Activated CD4-positive, alpha-beta T cell treated with anti-CD3 and anti-CD28 coated beads, Interleukin-2, amount 10 ng/mL, durations not matched to agents 7 days and 5 days (primary cell): ENCODE data around the gene PGLYRP4. TPM values are rescaled to one million over a fixed set of nuclear protein-coding genes. Genes with fewer than 3 reads are reported as not detected.

ENCODE experiments used
- CTCF ChIA-PET: fragments of 350-600 bp; sonication (Branson Sonifier 250); formaldehyde crosslinking; loops from one replicate; lab custom pipeline; 2021; ENCODE audit warnings: antibody characterized with exemption; lab: Charles Lee
- POLR2A ChIA-PET: fragments of 350-600 bp; sonication (Branson Sonifier 250); formaldehyde crosslinking; loops from one replicate; lab custom pipeline; 2021; ENCODE audit warnings: antibody characterized with exemption; lab: Charles Lee
- DNase-seq: peaks from one replicate; pipeline ENCODE4 v3.0.0-alpha.2; 2020
- H3K27ac Mint-ChIP-seq: one replicate; pipeline ENCODE4 v1.8.0; 2021; ENCODE audit warnings: mild to moderate bottlenecking, moderate library complexity, mixed read lengths
- H3K27me3 Mint-ChIP-seq: one replicate; pipeline ENCODE4 v1.8.0; 2021; ENCODE audit warnings: mixed read lengths
- H3K36me3 Mint-ChIP-seq: one replicate; pipeline ENCODE4 v1.8.0; 2021; ENCODE audit warnings: low read depth, mixed read lengths
- H3K4me1 Mint-ChIP-seq: one replicate; pipeline ENCODE4 v1.8.0; 2021; ENCODE audit warnings: mixed read lengths
- H3K4me3 Mint-ChIP-seq: one replicate; pipeline ENCODE4 v1.8.0; 2021; ENCODE audit warnings: mild to moderate bottlenecking, moderate library complexity, mixed read lengths
- H3K9me3 Mint-ChIP-seq: one replicate; pipeline ENCODE4 v1.8.0; 2021; ENCODE audit warnings: mixed read lengths
- total RNA-seq, 2 experiments: library from RNA; stranded (reverse); gene quantifications; one replicate each; pipeline ENCODE4 v1.2.3, GENCODE V29; 2021

PGLYRP4 gene
- total RNA-seq, 2 experiments from 2014 or later = not detected

GRCh38 chr1:153389973-153390879 is 41.6 kb upstream of the PGLYRP4 start:
- ChIA-PET POLR2A (no interaction called here), CTCF (interaction anchor here (0.9 kb wide), 1 partner anchor 15 kb away, joined by 3 read pairs; no protein-coding TSS in a partner anchor)
- H3K27ac Mint-ChIP-seq = no peak overlapping the region
- no peaks in the 10 kb centered on the region for H3K9me3 Mint-ChIP-seq
- H3K4me3 Mint-ChIP-seq = no peak overlapping the region
- DNase-seq = no peak
- peaks cover 8% of the 10 kb centered on the region for H3K27me3 Mint-ChIP-seq
- H3K36me3 Mint-ChIP-seq = no peaks in the 10 kb centered on the region
- peaks cover 17% of the 10 kb centered on the region for H3K4me1 Mint-ChIP-seq

- DNase-seq = no peak
- Mint-ChIP-seq H3K4me1 (peaks cover 17% of the 10 kb centered on the region), H3K36me3 (no peaks in the 10 kb centered on the region), H3K9me3 (no peaks in the 10 kb centered on the region), H3K4me3 (no peak overlapping the region), H3K27me3 (peaks cover 8% of the 10 kb centered on the region), H3K27ac (no peak overlapping the region)
- CTCF ChIA-PET = no interaction called here
- POLR2A ChIA-PET = no interaction called here
Measured at GRCh38 chr1:153389401-153389800, 40.8 kb upstream of the PGLYRP4 start.

- Mint-ChIP-seq H3K9me3 (no peaks in the 10 kb centered on the region), H3K4me1 (peaks cover 17% of the 10 kb centered on the region), H3K36me3 (no peaks in the 10 kb centered on the region), H3K27ac (no peak overlapping the region), H3K4me3 (no peak overlapping the region), H3K27me3 (peaks cover 13% of the 10 kb centered on the region)
- CTCF ChIA-PET = interaction anchor here (0.5 to 1.0 kb wide), 2 partner anchors 36 to 1730 kb away, joined by 3 read pairs; no protein-coding TSS in a partner anchor
- no peak for DNase-seq
- POLR2A ChIA-PET = no interaction called here
Measured at GRCh38 chr1:153387785-153388184, 39.1 kb upstream of the PGLYRP4 start.

GRCh38 chr1:153387001-153387400 is 38.4 kb upstream of the PGLYRP4 start:
- DNase-seq = no peak
- H3K4me3 Mint-ChIP-seq = no peak overlapping the region
- peaks cover 17% of the 10 kb centered on the region for H3K27me3 Mint-ChIP-seq
- H3K36me3 Mint-ChIP-seq = no peaks in the 10 kb centered on the region
- no peaks in the 10 kb centered on the region for H3K9me3 Mint-ChIP-seq
- peaks cover 17% of the 10 kb centered on the region for H3K4me1 Mint-ChIP-seq
- ChIA-PET CTCF (interaction anchor here (1.0 kb wide), 1 partner anchor 35 kb away, joined by 3 read pairs; no protein-coding TSS in a partner anchor), POLR2A (no interaction called here)
- no peak overlapping the region for H3K27ac Mint-ChIP-seq

GRCh38 chr1:153386500-153386901 is 37.9 kb upstream of the PGLYRP4 start:
- Mint-ChIP-seq H3K4me1 (peaks cover 17% of the 10 kb centered on the region), H3K9me3 (no peaks in the 10 kb centered on the region), H3K4me3 (no peak overlapping the region), H3K27ac (no peak overlapping the region), H3K36me3 (no peaks in the 10 kb centered on the region), H3K27me3 (peaks cover 22% of the 10 kb centered on the region)
- no peak for DNase-seq
- CTCF ChIA-PET = interaction anchor here (1.0 kb wide), 1 partner anchor 34 kb away, joined by 3 read pairs; no protein-coding TSS in a partner anchor
- POLR2A ChIA-PET = no interaction called here

- POLR2A ChIA-PET = no interaction called here
- Mint-ChIP-seq H3K27me3 (peaks cover 27% of the 10 kb centered on the region), H3K4me1 (peaks cover 16% of the 10 kb centered on the region), H3K27ac (no peak overlapping the region), H3K36me3 (no peaks in the 10 kb centered on the region), H3K4me3 (no peak overlapping the region), H3K9me3 (no peaks in the 10 kb centered on the region)
- CTCF ChIA-PET = no interaction called here
- no peak for DNase-seq
Measured at GRCh38 chr1:153384958-153385580, 36.4 kb upstream of the PGLYRP4 start.

GRCh38 chr1:153380711-153381110 is 32.1 kb upstream of the PGLYRP4 start:
- POLR2A ChIA-PET = no interaction called here
- Mint-ChIP-seq H3K27ac (no peak overlapping the region), H3K36me3 (no peaks in the 10 kb centered on the region), H3K9me3 (no peaks in the 10 kb centered on the region), H3K4me1 (peaks cover 2% of the 10 kb centered on the region), H3K27me3 (peaks cover 40% of the 10 kb centered on the region), H3K4me3 (no peak overlapping the region)
- no peak for DNase-seq
- CTCF ChIA-PET = no interaction called here

- POLR2A ChIA-PET = no interaction called here
- Mint-ChIP-seq H3K4me3 (no peak overlapping the region), H3K9me3 (no peaks in the 10 kb centered on the region), H3K4me1 (no peaks in the 10 kb centered on the region), H3K36me3 (no peaks in the 10 kb centered on the region), H3K27me3 (peaks cover 40% of the 10 kb centered on the region), H3K27ac (no peak overlapping the region)
- no peak for DNase-seq
- CTCF ChIA-PET = no interaction called here
Measured at GRCh38 chr1:153379591-153379990, 30.9 kb upstream of the PGLYRP4 start.

- H3K27ac Mint-ChIP-seq = no peak within 1 kb of the TSS
- POLR2A ChIA-PET = no interaction called here
- H3K4me1 Mint-ChIP-seq = no peaks in the 10 kb centered on the region
- DNase-seq = no peak
- no peak within 1 kb of the TSS for H3K4me3 Mint-ChIP-seq
- H3K9me3 Mint-ChIP-seq = no peaks in the 10 kb centered on the region
- CTCF ChIA-PET = no interaction called here
- H3K27me3 Mint-ChIP-seq = peaks cover 21% of the 10 kb centered on the region
- H3K36me3 Mint-ChIP-seq = no peaks in the 10 kb centered on the region
Measured at GRCh38 chr1:153375511-153375910, 26.9 kb upstream of the PGLYRP4 start, which contains the start of gene S100A12. Gene S100A12 (minus strand): TSS chr1:153375621. CDS start chr1:153374592, 1,029 bp downstream.

- no peaks in the 10 kb centered on the region for H3K9me3 Mint-ChIP-seq
- no peak overlapping the region for H3K4me3 Mint-ChIP-seq
- POLR2A ChIA-PET = no interaction called here
- peaks cover 21% of the 10 kb centered on the region for H3K27me3 Mint-ChIP-seq
- CTCF ChIA-PET = no interaction called here
- DNase-seq = no peak
- H3K36me3 Mint-ChIP-seq = no peaks in the 10 kb centered on the region
- no peak overlapping the region for H3K27ac Mint-ChIP-seq
- no peaks in the 10 kb centered on the region for H3K4me1 Mint-ChIP-seq
Measured at GRCh38 chr1:153374071-153374470, 25.4 kb upstream of the PGLYRP4 start.

GRCh38 chr1:153372571-153372970 is 23.9 kb upstream of the PGLYRP4 start:
- H3K9me3 Mint-ChIP-seq = no peaks in the 10 kb centered on the region
- H3K4me3 Mint-ChIP-seq = no peak overlapping the region
- ChIA-PET POLR2A (no interaction called here), CTCF (no interaction called here)
- no peak overlapping the region for H3K27ac Mint-ChIP-seq
- H3K27me3 Mint-ChIP-seq = peaks cover 13% of the 10 kb centered on the region
- H3K36me3 Mint-ChIP-seq = no peaks in the 10 kb centered on the region
- no peaks in the 10 kb centered on the region for H3K4me1 Mint-ChIP-seq
- DNase-seq = no peak

GRCh38 chr1:153371231-153371630 is 22.6 kb upstream of the PGLYRP4 start:
- H3K27ac Mint-ChIP-seq = no peak overlapping the region
- no peaks in the 10 kb centered on the region for H3K9me3 Mint-ChIP-seq
- peaks cover 8% of the 10 kb centered on the region for H3K27me3 Mint-ChIP-seq
- ChIA-PET POLR2A (no interaction called here), CTCF (no interaction called here)
- no peaks in the 10 kb centered on the region for H3K4me1 Mint-ChIP-seq
- H3K36me3 Mint-ChIP-seq = no peaks in the 10 kb centered on the region
- no peak overlapping the region for H3K4me3 Mint-ChIP-seq
- no peak for DNase-seq

GRCh38 chr1:153370146-153370545 is 21.5 kb upstream of the PGLYRP4 start:
- Mint-ChIP-seq H3K36me3 (no peaks in the 10 kb centered on the region), H3K27me3 (peaks cover 10% of the 10 kb centered on the region), H3K9me3 (no peaks in the 10 kb centered on the region), H3K4me3 (no peak overlapping the region), H3K4me1 (no peaks in the 10 kb centered on the region), H3K27ac (no peak overlapping the region)
- CTCF ChIA-PET = no interaction called here
- POLR2A ChIA-PET = no interaction called here
- DNase-seq = no peak
